Psoas muscle (tissue), 8 donors: ENCODE results near the gene SLC39A7. TPM values are rescaled to one million over a fixed set of nuclear protein-coding genes. Genes with fewer than 3 reads are reported as not detected.

Experiments
- ATAC-seq, 4 donors: fragments of 200-7000 bp; cut with Tn5 transposase; one replicate each; pipeline ENCODE4 v1.9.1; 2020; ENCODE audit warnings: moderate library complexity in 3 of 4, mild to moderate bottlenecking in 2 of 4
- DNase-seq, 2 donors: peaks; one replicate each; pipeline ENCODE4 v3.0.0-alpha.2; 2020
- H3K27ac ChIP-seq: fragments of 200-600 bp; one replicate; pipeline ENCODE4 v1.8.0; 2022
- H3K27me3 ChIP-seq, 3 donors: fragments of 200-600 bp in 1 of 3; one replicate each; pipeline versions ENCODE4 v1.6.1 to v1.8.0; 2013 to 2022; ENCODE audit warnings: low read length in 2 of 3, mild to moderate bottlenecking in 2 of 3, moderate library complexity in 1 of 3; ENCODE audit not compliant: insufficient read depth in 3 of 3
- H3K36me3 ChIP-seq, 2 donors: fragments of 200-600 bp in 1 of 2; one replicate each; pipeline versions ENCODE4 v1.6.1 to v1.8.0; 2013 to 2022; ENCODE audit warnings: low read depth in 1 of 2, mild to moderate bottlenecking in 1 of 2, moderate library complexity in 1 of 2; ENCODE audit not compliant: insufficient read depth in 1 of 2
- H3K4me1 ChIP-seq: fragments of 200-600 bp; one replicate; pipeline ENCODE4 v1.8.0; 2022
- H3K4me3 ChIP-seq: fragments of 200-600 bp; one replicate; pipeline ENCODE4 v1.8.0; 2022; ENCODE audit warnings: mild to moderate bottlenecking
- H3K9me3 ChIP-seq: fragments of 200-600 bp; one replicate; pipeline ENCODE4 v1.8.0; 2022
- WGBS, 3 donors: extraction: QIAGEN DNeasy Blood & Tissue Kit; methylation state at CpG; one replicate each; pipeline versions ENCODE4 v1.1.6 to v1.1.7; 2013; 5-methylcytosine and 5-hydroxymethylcytosine counted together
- intact Hi-C, 2 donors: fragments of 100-400 bp; cut with DNase I; formaldehyde crosslinking; loops; one replicate each; pipeline versions ENCODE4 v1.11.0 to v1.14.2; 2022
- polyA plus RNA-seq, 3 donors: library from polyadenylated mRNA; stranded (reverse); fragments of 200-250 nt; gene quantifications; one replicate each; pipeline ENCODE4 v1.2.3, GENCODE V29; 2013
- total RNA-seq, 4 donors: library from RNA; stranded (reverse); fragmentation: NEBNext Ultra II Directional in 2 of 4; extraction: Animal tissue kit (Norgen Biotek cat#: 25700) in 2 of 4; gene quantifications; one replicate each; pipeline versions ENCODE4 v1.2.1 to v1.2.4, GENCODE V29; 2021 to 2023
- TF ChIP-seq, protein P1 (sequence below): fragments of 200-600 bp; IDR thresholded peaks from one replicate; pipeline ENCODE4 v1.8.0; 2022; ENCODE audit warnings: antibody characterized with exemption
- donor health status: healthy with polysubstance abuse.
- donor health status: DM: no; HTN: no; CAD: no; lungs with moderate emphysema.
- donor health status: Bipolar disorder and iron deficiency.
- donor health status: healthy.
- donor health status: DM: yes; HTN: yes; CAD: no.
- donor health status: DM: no; HTN: no; CAD: no.
- donor health status: DM: no; HTN: no; CAD: no.
- donor health status: DM: yes; HTN: yes; CAD: no.

The SLC39A7 gene
- total and polyA plus RNA-seq, 7 donors, result 17.6 to 126 (median 41.4) TPM

GRCh38 chr6:33235221-33235634 is 34.6 kb downstream of the SLC39A7 start:
- no peak for DNase-seq
- no peak for ATAC-seq
- WGBS, 3 donors, result 7 to 8% (median 8%) methylated on average over 6 of the region's 6 CpGs
- H3K27ac ChIP-seq, result no peak overlapping the region
- peaks cover 0 to 16% (median 4%) of the 10 kb centered on the region in 3 donors for H3K27me3 ChIP-seq
- H3K4me1 ChIP-seq, result no peaks in the 10 kb centered on the region
- TF ChIP-seq, protein P1, sequence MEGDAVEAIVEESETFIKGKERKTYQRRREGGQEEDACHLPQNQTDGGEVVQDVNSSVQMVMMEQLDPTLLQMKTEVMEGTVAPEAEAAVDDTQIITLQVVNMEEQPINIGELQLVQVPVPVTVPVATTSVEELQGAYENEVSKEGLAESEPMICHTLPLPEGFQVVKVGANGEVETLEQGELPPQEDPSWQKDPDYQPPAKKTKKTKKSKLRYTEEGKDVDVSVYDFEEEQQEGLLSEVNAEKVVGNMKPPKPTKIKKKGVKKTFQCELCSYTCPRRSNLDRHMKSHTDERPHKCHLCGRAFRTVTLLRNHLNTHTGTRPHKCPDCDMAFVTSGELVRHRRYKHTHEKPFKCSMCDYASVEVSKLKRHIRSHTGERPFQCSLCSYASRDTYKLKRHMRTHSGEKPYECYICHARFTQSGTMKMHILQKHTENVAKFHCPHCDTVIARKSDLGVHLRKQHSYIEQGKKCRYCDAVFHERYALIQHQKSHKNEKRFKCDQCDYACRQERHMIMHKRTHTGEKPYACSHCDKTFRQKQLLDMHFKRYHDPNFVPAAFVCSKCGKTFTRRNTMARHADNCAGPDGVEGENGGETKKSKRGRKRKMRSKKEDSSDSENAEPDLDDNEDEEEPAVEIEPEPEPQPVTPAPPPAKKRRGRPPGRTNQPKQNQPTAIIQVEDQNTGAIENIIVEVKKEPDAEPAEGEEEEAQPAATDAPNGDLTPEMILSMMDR, result no peak
- intact Hi-C loops, result loop anchor here in 1 of 2 donors (5.0 kb wide), 1 partner anchor 68 kb away; no protein-coding TSS in a partner anchor
- H3K4me3 ChIP-seq, result no peak overlapping the region
- no peaks in the 10 kb centered on the region for H3K36me3 ChIP-seq
- H3K9me3 ChIP-seq, result no peaks in the 10 kb centered on the region

DNA sequence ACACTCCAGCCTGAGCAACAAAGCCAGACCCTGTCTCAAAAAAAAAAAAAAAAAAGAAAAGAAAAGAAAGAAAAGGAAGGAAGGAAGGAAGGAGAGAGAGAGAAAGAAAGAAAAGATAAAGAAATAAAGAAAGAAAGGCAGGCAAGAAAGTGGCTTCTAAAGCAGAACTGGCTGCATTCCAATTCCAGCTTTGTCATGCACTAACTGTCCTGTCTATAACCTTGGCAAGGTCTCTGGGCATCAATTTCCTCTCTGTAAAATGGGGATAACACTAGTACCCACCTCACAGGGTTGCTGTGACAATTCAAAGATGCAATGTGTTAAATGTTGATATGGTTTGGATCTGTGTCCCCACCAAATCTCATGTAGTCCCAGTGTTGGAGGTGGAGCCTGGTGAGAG is 35.7 kb downstream of the SLC39A7 start:
- ATAC-seq, result no peak
- intact Hi-C loops, result loop anchor here in 1 of 2 donors (5.0 kb wide), 1 partner anchor 69 kb away; no protein-coding TSS in a partner anchor
- H3K27me3 ChIP-seq, result peaks cover 0 to 16% (median 4%) of the 10 kb centered on the region in 3 donors

DNA sequence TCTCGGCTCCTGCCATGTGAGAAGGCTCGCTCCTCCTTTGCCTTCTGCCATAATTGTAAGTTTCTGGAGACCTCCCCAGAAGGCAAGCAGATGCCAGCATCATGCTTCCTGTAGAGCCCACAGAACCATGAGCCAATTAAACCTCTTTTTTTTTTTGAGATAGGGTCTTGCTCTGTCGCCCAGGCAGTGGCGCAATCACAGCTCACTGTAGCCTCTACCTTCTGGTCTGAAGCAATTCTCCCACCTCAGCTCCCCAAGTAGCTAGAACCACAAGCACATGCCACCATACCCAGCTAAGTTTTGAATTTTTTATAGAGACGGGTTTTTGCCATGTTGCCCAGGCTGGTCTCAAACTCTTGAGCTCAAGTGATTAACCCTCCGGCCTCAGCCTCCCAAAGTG is 36.2 kb downstream of the SLC39A7 start:
- peaks cover 0 to 16% (median 4%) of the 10 kb centered on the region in 3 donors for H3K27me3 ChIP-seq
- no peak overlapping the region for H3K4me3 ChIP-seq
- no peak overlapping the region for H3K27ac ChIP-seq
- DNase-seq, result no peak
- no peak for ATAC-seq
- no peaks in the 10 kb centered on the region for H3K9me3 ChIP-seq
- intact Hi-C loops, result loop anchor here in 1 of 2 donors (5.0 kb wide), 1 partner anchor 70 kb away; no protein-coding TSS in a partner anchor
- 82 to 86% (median 83%) methylated on average over 6 of the region's 6 CpGs for WGBS, 3 donors
- H3K36me3 ChIP-seq, result no peaks in the 10 kb centered on the region
- TF ChIP-seq, protein P1, result no peak
- H3K4me1 ChIP-seq, result no peaks in the 10 kb centered on the region

More for the DNA sequence above, 35.7 kb downstream of the SLC39A7 start:
- Histone ChIP-seq H3K36me3 (no peaks in the 10 kb centered on the region), H3K4me3 (no peak overlapping the region), H3K9me3 (no peaks in the 10 kb centered on the region), H3K27ac (no peak overlapping the region), H3K4me1 (no peaks in the 10 kb centered on the region)
- TF ChIP-seq, protein P1, result no peak
- no peak for DNase-seq

DNA sequence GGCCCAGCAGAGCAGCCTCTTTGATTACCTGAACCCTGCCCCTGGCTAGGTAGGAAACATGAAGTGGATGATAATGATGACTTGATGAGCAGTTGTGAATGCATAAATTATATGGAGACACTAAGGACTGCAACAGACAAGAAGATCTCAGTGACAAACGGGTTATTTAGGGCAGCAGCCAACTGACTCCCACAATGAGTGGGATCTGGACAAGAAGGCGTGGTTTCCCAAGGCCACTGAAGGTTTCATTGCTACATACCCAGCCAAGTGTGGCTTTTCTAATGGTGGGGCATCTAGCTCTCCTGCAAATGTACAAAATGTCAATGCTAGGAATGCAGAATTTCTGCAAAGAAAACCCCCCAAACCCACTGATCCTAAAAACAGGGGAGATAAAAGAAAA is 37.1 kb downstream of the SLC39A7 start:
- H3K4me1 ChIP-seq, result no peaks in the 10 kb centered on the region
- H3K4me3 ChIP-seq, result no peak overlapping the region
- no peak overlapping the region for H3K27ac ChIP-seq
- no peaks in the 10 kb centered on the region for H3K9me3 ChIP-seq
- no peak for ATAC-seq
- intact Hi-C loops, result loop anchor here in 1 of 2 donors (5.0 kb wide), 1 partner anchor 70 kb away; no protein-coding TSS in a partner anchor
- TF ChIP-seq, protein P1, result no peak
- peaks cover 0 to 16% (median 4%) of the 10 kb centered on the region in 3 donors for H3K27me3 ChIP-seq
- no peaks in the 10 kb centered on the region for H3K36me3 ChIP-seq
- DNase-seq, result no peak
- WGBS, 3 donors, result 63 to 65% (median 63%) methylated on average over 2 of the region's 2 CpGs

DNA sequence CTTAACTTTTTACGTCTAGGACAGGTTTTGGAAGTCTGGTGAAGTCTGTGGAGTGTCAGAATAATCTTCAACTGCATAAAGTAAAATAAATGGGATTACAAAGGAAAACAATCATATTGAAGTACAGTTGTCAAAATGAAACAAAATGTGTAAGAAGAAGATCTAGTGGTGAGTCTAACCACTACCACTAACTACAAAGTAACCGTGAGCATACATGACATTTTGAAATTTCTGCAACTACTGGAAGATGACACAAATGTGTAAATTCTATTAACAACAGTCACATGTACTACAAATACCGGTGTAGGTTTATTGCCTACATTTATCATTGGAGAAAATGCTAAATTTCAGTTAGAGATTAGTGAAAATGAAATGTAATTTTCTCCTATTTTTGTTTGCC is 41.3 kb downstream of the SLC39A7 start:
- intact Hi-C loops, result no loop called here
- no peaks in the 10 kb centered on the region for H3K9me3 ChIP-seq
- no peak for ATAC-seq

More for the DNA sequence above, 41.3 kb downstream of the SLC39A7 start:
- no peak for DNase-seq
- Histone ChIP-seq H3K4me3 (no peak overlapping the region), H3K27ac (no peak overlapping the region), H3K27me3 (no peaks in the 10 kb centered on the region), H3K4me1 (no peaks in the 10 kb centered on the region), H3K36me3 (no peaks in the 10 kb centered on the region)
- TF ChIP-seq, protein P1, result no peak
- 54 to 60% (median 60%) methylated on average over 3 of the region's 3 CpGs for WGBS, 3 donors
